Measurements from ENCODE around the gene GNG7. TPM values are rescaled to one million over a fixed set of nuclear protein-coding genes. Genes with fewer than 3 reads are reported as not detected.
A peak's percentile ranks its signal among the peaks of the same experiment; 100 is the strongest.

GNG7 gene
- total and polyA plus RNA-seq, 3 donors from 2014 or later = 16.9 to 38.7 (median 25.3) TPM

- H3K4me1 ChIP-seq = peaks cover 36% of the 10 kb centered on the region
- no peaks in the 10 kb centered on the region for H3K9me3 ChIP-seq
- TF ChIP-seq POLR2A (IDR thresholded peaks at IDR 0.05) = no peak
- TF ChIP-seq CTCF (IDR thresholded peaks at IDR 0.05) = no peak
- peak within 1 kb of the TSS; percentile 42 to 65 for H3K4me3 ChIP-seq
- no peaks in the 10 kb centered on the region for H3K36me3 ChIP-seq (ENCODE audit: low read depth, missing control alignments)
- peak within 1 kb of the TSS; percentile 48 to 82 for H3K27ac ChIP-seq
- no peaks in the 10 kb centered on the region for H3K27me3 ChIP-seq
- DNase-seq = no peak
- intact Hi-C loops (cut with DNase I; ENCODE audit: low total_unique reads) = no loop called here
- 0 to 1% methylated on average over 9 to 57 of the region's 100 CpGs for WGBS, 2 donors
Measured at GRCh38 chr19:2720777-2721569, 18.5 kb upstream of the GNG7 start, which contains the start of gene DIRAS1. Gene DIRAS1, minus strand, starts transcription at chr19:2721372. Its CDS starts 3,566 bp downstream, at chr19:2717806.

GRCh38 chr19:2719920-2720776, 17.7 kb upstream of the GNG7 start:
- Histone ChIP-seq H3K4me3 (peak overlapping the region; percentile 42 to 65), H3K27ac (peak overlapping the region in 1 of 2 donors; percentile 58), H3K9me3 (no peaks in the 10 kb centered on the region), H3K27me3 (no peaks in the 10 kb centered on the region), H3K36me3 (ENCODE audit: low read depth, missing control alignments) (no peaks in the 10 kb centered on the region), H3K4me1 (peaks cover 36% of the 10 kb centered on the region)
- DNase-seq = peak; percentile 48
- intact Hi-C loops (cut with DNase I; ENCODE audit: low total_unique reads) = no loop called here
- 4 to 10% methylated on average over 9 to 36 of the region's 37 CpGs for WGBS, 2 donors
- TF ChIP-seq POLR2A (IDR thresholded peaks at IDR 0.05) (no peak), CTCF (IDR thresholded peaks at IDR 0.05) (peak in 2 of 3 experiments; percentile 8 to 12)

DNA sequence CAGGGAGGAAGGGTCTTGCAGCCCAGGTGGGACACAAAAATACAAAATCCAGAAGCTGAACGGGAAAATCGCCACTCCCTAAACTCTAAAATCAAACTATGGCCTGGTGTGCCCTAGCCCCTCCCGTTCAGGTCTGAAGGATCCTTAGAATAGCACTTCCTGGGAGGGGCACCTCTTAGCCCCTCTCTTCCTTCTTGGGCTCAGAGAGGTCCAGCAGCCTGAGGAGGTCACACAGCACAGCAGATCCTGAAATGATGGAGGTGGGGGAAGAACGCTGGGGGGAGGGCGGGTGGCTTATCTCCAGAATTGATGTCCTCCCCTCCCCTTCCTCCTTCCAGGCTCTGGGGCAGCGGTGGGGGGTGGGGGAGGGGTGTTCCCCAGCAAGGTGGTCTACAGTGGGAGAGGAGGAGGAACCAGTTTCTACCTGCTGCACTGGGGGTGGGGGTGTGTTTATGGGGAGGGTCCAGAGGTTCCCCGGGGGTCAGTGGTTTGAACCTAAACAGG, 16.8 kb upstream of the GNG7 start:
- whole genome bisulfite sequencing, 2 donors = 47 to 54% methylated on average over 5 to 7 of the region's 7 CpGs
- no peaks in the 10 kb centered on the region for H3K9me3 ChIP-seq
- intact Hi-C loops (cut with DNase I; ENCODE audit: low total_unique reads) = no loop called here
- H3K4me3 ChIP-seq = no peak overlapping the region
- no peak for DNase-seq
- H3K36me3 ChIP-seq (ENCODE audit: low read depth, missing control alignments) = no peaks in the 10 kb centered on the region
- no peak overlapping the region for H3K27ac ChIP-seq
- no peaks in the 10 kb centered on the region for H3K27me3 ChIP-seq
- peaks cover 35% of the 10 kb centered on the region for H3K4me1 ChIP-seq
- TF ChIP-seq POLR2A (IDR thresholded peaks at IDR 0.05) (no peak), CTCF (IDR thresholded peaks at IDR 0.05) (no peak)

DNA sequence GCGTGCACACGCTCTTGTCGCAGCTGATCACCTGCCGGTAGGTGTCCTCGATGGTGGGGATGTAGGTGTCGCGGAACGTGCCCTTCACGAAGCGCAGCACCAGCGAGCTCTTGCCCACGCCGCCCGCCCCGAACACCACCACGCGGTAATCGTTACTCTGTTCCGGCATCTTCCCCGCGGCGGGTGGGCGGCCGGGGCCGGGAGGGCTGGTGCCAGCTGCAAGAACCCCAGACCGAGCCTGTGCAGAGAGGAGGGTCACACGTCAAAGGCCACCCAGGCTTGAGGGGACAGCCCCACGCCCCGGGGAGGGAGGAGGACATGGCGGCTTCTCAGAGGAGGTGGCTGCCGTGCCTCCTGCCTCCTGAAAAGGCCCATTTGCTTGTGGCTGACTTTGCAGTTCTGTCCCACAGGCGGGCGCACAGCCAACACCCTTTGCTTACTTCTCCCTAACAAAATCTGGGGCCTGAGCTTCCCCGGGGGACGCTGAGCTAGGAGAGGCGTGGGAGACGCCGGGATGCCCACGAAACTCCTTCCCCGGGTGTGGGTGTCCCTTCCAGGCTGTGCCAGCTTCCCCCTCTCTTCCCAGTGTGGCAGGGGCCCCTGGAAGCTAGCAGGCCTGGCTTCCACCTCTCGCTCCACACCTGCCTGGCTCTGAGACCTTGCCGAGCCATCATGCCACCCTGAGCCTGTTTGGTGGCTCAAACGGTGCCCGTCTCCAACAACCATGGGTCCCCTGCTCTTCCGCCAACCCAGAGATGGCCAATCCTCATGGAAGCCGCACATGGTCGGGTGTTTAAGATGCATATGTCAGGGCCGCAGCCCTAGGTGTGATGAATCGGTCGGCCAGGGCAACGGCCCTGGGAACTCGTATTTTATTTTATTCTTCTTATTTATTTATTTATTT, 15.4 kb upstream of the GNG7 start:
- 86 to 87% methylated on average over 10 to 46 of the region's 52 CpGs for WGBS, 2 donors
- intact Hi-C loops (cut with DNase I; ENCODE audit: low total_unique reads) = no loop called here

More for the DNA sequence above, 15.4 kb upstream of the GNG7 start:
- DNase-seq = no peak
- H3K9me3 ChIP-seq = no peaks in the 10 kb centered on the region
- H3K27ac ChIP-seq = no peak overlapping the region
- H3K4me3 ChIP-seq = no peak overlapping the region
- TF ChIP-seq POLR2A (IDR thresholded peaks at IDR 0.05) (no peak), CTCF (IDR thresholded peaks at IDR 0.05) (no peak)
- peaks cover 21% of the 10 kb centered on the region for H3K4me1 ChIP-seq
- no peaks in the 10 kb centered on the region for H3K36me3 ChIP-seq (ENCODE audit: low read depth, missing control alignments)
- no peaks in the 10 kb centered on the region for H3K27me3 ChIP-seq

Measured in testis (tissue), 3 donors.